NCI-H2196 (cell line): ENCODE measurements around the gene PYROXD2.
A peak's percentile ranks its signal among the peaks of the same experiment; 100 is the strongest.
"Not testable (repeated sequence)": the region's sequence is repeated elsewhere in the genome, so short reads cannot be mapped to it uniquely, and the experiment has no call there.

Experiments used
- DNase-seq: peaks from one replicate; lab custom pipeline; 2025; ENCODE audit not compliant: unreplicated experiment; lab: John Stamatoyannopoulos, UW

Gene PYROXD2

DNA sequence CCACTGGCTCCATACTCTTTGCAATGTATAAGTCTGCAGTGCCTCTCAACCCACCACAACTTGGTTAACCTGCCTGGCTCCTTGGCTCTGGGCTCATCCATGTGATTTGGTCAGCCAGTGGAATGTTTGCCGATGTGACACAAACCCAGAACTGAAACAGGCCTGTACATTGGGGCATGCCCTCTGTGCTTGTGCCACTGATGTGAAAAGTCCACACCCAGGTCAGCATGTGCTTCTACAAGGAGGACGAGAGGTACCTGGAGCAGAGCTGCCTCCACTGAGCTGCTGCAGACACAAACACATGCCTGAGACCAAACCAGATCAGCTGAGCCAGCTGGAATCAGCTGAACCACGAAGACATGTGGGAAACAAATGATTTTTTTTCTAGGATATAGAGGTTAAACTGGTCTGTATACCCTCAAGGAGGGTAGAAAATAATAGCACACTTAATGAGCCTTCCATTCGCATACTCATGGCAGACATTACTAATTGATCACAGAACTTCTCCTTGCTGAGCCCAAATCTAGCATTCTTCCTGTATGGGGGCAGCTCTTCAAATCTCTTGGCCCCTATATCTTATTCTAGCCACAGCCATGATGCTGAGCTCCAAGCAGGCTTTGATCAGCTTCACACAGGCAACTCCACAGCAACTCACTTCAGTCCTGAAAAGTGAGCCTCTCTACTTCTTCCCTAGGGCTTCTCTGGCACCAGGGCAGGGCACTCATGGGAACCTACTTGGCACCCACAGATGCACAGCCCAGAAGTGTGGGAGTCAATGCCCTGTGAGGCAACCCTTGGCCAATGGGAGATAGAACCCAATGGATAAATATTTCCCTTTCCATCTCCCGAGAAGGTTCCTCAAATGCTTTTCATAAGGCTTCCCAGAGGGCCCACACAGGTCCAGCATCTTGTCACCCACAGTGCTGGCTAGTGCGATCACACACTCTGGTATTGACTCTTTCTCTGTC lies 18.6 kb downstream of the PYROXD2 start:
- no peak for DNase-seq

DNA sequence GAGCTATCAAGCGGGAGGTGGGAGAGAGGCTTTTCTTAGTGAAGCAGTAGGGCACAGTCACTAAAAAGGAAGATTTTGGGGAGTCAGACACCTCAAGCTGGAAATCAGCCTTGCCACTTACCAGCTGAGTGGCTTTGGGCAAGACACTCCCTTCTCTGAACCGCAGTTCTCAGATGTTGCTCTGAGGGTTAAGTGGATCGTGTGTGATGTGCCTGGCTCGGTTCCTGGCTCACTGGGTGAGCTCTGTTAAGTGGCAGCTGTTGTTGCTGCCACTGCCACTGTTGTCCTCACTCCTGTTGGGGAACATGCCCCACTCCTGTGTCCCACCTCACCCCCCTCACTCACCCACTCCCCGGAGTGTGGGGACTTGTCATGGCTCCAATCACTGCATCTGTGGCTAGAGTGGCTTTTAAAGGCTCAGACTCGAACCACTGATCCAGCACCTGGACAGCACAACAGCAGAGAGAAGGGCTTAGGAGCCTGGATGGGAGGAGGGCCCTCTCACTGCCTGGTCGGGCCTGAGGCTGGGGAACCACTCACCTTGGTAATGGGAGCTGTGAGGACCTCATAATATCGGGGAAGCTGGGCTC lies 20.0 kb downstream of the PYROXD2 start:
- DNase-seq = no peak

- no peak for DNase-seq
These were observed 23.4 kb downstream of the PYROXD2 start for GRCh38 chr10:98391578-98391991.

GRCh38 chr10:98391065-98391464 lies 23.9 kb downstream of the PYROXD2 start:
- no peak for DNase-seq

GRCh38 chr10:98390406-98390805 lies 24.6 kb downstream of the PYROXD2 start:
- DNase-seq = no peak

DNA sequence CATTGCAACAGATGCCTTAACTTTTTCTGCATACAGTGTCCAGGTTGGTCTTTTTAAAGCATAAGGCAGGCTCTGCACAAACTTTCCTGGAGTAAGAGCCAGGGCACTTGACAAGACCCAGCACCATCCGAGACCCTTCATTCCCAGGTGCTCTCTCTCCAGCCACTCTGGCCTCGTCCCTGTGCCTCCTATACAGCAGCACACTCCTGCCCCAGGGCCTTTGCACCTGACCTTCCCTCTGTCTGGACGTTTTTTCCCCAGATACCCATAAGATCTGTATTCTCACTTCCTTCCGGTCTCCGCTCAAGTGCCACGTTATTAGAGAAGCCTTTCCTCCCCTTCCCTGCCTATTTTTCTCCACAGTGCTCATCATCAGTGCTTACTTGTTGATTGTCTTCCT lies 25.6 kb downstream of the PYROXD2 start:
- no peak for DNase-seq

DNA sequence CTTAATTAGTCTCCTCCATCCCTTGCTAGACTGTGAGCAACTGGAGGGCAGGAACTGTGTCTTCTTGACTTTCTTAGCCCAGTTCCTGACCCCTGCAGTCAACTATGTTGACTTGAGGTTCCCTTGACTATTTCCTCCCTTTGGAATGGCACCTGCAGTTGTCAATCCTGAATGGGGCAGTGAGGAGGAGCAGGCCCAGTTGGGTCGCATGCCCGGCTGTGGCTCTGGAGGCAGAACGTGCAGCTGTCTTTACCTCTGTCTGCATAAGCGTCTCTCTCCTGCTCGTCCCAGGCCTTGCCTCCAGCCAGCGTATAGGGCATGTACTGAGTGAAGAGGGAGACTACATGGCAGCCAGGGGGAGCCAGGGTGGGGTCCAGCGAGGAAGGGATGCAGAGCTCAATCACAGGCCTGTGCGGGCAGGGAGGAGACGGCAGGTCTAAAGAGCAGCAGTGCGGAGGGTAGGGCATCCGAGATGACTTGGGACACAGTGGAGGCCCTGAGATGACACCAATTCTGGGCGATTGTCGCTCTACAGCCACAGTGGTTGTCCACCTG lies 26.8 kb downstream of the PYROXD2 start:
- no peak for DNase-seq

DNA sequence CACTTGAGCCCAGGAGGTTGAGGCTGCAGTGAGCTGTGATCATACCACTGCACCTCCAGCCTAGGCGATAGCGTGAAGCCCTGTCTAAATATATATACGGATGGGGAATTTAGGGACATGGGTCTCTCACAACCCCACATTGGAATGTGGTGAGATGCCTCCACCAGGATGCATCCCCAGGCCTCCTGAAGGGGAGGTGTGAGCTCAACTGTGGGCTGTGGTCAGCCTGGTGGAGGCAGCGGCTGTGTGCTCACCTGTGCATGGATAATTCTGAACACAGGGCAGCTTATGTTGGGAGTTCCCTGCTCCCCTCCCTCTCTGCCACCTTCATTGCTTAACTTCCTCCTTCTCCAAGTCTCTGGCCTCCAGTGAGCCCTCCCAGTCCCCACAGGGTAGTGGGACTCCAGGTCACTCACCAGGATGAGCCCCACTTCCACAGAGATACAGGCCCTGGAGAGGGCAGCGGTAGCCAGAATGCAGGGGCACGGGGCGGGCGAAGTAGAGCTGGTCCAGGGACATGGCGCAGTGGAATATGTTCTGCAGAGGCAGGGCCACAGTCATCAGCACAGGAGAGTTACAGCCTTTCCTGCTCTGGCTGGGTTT lies 30.4 kb downstream of the PYROXD2 start:
- DNase-seq = no peak

GRCh38 chr10:98383869-98384268 lies 31.1 kb downstream of the PYROXD2 start:
- DNase-seq = no peak

GRCh38 chr10:98383134-98383667 lies 31.8 kb downstream of the PYROXD2 start:
- DNase-seq = not testable (repeated sequence)

DNA sequence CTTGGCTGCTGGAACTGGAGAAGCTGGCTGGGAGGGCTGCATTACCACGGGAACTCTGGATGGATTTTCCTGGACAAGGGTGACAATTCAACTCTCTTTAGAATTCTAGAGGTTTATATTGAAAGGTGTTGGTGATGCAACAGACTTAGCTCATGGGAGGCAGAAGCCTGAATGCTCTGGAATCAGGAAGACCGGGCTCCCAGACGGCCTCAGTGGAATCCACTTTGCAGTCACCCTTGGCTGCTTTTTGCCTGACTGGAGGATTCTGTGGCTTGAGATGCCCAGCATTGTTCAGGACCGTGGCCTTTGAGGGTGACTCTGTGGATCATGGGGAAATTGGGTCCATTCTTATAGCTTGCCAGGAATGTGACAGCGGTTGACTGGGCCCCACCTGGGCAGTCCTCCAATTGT lies 32.3 kb downstream of the PYROXD2 start:
- no peak for DNase-seq

DNA sequence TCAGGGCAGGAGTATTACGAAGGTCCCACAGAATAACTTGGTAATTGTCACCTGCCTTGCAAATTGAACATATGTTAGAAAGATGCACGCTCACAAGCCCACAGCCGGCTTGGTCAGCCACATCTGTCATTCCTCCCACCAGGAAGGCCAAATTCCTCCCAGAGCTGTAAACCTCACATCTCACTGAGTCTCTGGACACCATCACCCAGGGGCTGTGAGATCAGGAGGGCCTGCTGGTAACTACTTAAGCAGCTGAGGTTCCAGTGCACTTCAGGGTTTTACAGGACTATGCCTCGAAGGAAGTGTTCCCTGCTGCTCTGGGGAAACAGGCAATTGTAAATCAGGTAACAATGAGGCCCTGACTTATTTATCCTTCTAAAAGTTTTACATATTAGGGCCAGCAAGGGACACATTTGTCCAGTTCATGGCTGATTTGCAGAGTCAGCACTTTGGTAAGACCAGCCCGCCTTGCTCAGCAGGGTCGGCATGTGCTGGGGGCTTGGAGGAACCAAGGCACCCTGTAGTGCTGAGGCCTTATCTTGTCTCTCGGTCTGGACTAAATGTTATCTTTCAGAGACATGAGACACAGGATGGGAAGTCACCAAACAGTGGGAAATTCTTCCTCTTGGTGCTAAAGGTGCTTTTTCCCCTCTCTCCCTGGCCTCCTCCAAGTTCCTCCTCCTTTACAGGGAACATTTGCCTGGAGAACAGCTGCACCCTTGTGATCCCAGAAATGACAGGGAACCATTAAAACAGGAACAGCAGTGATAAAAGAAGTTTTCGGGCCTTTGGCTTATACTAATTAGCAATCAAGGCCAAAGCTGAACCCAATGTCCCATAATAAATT lies 34.3 kb downstream of the PYROXD2 start:
- no peak for DNase-seq

DNA sequence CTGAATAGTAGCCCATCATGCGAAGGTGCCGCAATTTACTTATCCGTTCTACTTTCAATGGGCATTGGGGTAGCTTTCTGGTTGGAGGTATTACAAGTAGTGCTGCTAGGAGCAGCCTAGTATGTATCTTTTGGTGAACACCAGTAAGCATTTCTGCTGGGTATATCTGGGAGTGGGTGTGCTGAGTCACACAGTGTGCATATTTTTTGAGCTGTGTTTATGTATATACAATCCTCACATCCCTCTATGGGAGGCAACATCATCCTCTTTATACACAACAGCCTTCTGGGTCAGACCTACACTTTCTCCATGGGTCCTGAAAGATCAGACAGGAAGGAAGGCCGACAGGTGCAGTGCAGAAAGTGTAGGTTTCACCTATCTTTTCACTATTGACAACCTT lies 36.3 kb downstream of the PYROXD2 start:
- no peak for DNase-seq

- no peak for DNase-seq
These were observed 37.4 kb downstream of the PYROXD2 start for GRCh38 chr10:98377536-98377935.

DNA sequence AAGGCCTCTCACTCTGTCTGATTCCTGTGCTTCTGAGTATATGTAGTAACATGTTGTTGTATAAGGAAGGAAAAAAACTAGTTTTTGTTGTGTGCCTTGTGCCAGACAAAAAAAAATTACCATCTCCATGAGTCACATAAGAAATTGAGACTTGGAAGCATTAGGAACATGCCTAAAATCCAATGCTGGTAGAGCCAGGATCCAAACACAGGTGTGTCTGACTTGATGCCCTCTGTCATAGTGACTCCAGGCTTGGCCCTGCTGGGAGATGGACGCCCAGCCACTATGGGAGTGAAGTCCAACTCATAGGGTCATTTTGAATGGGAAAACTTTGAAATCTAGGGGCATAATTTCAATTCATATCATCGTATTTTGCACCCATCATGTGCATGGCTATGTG lies 38.0 kb downstream of the PYROXD2 start:
- no peak for DNase-seq

GRCh38 chr10:98376485-98376884 lies 38.5 kb downstream of the PYROXD2 start:
- DNase-seq = peak; percentile 33

DNA sequence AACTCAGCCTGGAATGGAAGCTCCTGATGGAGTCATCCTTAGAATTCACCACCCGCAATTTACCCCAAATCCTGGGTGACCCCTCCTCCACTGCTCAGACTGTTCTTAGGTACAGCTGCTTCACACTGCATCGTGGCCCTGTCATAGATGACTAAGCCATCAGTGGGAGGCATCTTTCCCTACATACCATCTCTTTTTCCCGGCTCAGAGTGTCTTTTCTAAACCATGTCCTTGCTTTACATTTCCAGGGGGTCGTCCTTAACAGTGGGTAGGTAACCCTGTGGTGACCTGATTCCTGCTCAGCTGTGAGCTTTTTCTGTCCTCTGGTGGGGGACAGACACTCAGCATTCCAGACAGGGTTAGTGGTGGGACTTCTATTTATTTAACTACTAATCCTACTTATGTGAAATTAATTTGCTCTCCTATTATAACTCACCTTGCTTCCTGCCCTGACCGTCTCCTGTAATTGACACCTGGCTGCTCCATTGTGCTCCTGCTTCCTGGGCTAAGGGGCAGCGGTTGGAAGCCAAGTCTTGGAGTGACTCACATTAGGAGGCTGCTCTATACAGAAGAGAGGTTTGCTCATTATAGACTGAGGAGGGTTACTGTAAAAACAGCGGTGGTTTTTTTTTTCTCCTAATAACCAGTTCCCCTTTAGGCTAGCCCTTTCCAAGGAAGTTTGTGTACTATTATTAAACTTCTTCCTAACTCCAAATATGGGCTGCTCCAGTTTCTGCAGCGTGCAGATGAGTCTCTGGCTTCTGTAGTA lies 40.6 kb downstream of the PYROXD2 start:
- peak; percentile 50 for DNase-seq

DNA sequence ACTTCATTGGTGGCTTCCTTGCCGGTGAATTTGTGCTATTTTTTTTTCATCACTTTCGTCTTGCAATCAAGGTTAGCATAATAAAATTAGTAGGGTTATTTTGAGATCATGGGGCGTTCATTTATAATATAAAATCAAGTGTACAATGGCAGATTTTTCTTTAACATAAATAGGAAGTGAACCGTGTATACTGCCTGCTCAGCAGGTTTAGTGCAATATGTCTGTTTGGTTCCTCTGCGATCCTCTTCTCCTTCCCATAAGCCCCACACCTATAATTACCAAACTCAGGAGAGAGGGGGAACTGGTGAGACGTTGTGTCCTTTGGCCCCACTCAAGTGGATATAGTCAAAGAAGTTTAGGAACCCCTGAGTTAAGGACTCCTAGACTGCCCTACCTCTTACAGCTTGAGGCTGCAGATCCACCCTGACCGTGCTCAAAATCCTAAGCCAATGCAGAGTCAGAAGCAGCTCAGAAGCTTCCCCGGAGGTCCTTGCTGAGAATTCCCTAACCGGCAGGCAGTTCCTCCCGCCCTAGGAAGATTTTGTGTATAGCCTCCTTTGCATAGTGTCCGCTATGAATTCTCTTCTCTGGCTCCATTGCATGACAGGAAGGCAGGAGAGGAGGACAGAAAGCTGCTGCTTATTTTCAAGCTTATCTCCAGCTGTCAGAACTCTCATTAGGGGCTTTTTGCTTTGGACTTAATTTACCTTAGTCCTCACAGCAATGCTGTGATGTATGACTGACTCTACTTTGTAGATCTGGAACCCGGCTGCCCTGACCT lies 41.5 kb downstream of the PYROXD2 start:
- no peak for DNase-seq
